Measurements from ENCODE around the gene SLC25A12.

DNA sequence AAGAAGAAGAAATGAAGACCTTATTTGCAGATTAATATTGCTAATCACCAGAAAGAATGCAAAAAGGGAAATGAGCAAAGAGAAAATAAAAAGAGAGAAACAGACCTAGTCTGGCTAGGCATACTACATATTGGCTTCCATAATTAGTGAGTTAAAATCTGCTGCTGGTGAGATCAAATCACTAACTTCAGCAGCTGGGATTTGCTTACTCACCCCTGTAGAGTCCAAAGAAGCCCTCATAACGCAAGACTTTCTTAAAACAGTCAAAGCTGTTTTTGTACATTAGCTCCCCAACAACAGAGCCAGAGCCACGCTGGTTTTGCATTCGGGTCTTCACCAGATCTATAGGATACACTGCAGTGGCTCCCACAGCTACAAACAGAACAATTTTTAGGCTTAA lies 80.9 kb downstream of the SLC25A12 start:
- TF ChIP-seq, protein P1, sequence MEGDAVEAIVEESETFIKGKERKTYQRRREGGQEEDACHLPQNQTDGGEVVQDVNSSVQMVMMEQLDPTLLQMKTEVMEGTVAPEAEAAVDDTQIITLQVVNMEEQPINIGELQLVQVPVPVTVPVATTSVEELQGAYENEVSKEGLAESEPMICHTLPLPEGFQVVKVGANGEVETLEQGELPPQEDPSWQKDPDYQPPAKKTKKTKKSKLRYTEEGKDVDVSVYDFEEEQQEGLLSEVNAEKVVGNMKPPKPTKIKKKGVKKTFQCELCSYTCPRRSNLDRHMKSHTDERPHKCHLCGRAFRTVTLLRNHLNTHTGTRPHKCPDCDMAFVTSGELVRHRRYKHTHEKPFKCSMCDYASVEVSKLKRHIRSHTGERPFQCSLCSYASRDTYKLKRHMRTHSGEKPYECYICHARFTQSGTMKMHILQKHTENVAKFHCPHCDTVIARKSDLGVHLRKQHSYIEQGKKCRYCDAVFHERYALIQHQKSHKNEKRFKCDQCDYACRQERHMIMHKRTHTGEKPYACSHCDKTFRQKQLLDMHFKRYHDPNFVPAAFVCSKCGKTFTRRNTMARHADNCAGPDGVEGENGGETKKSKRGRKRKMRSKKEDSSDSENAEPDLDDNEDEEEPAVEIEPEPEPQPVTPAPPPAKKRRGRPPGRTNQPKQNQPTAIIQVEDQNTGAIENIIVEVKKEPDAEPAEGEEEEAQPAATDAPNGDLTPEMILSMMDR (IDR thresholded peaks at IDR 0.05; ENCODE audit: low read depth, low read length), result no peak
- TF ChIP-seq EZH2phosphoT487 (IDR thresholded peaks at IDR 0.05; ENCODE audit: low read depth), result no peak

Measured in OCI-LY3 (cell line).